IgD-negative memory B cell (primary cell): ENCODE data around the gene CCDC178. TPM values are rescaled to one million over a fixed set of nuclear protein-coding genes. Genes with fewer than 3 reads are reported as not detected.
"Not testable (repeated sequence)": the region's sequence is repeated elsewhere in the genome, so short reads cannot be mapped to it uniquely, and the experiment has no call there.

Experiments used
- H3K27ac Mint-ChIP-seq, 3 donors: one replicate each; pipeline ENCODE4 v1.8.0; 2020 to 2022; ENCODE audit warnings: mild to moderate bottlenecking in 3 of 3, mixed read lengths in 3 of 3, moderate library complexity in 1 of 3
- H3K27me3 Mint-ChIP-seq: one replicate; pipeline ENCODE4 v1.8.0; 2021; ENCODE audit warnings: mixed read lengths
- H3K36me3 Mint-ChIP-seq: one replicate; pipeline ENCODE4 v1.8.0; 2020; ENCODE audit warnings: mild to moderate bottlenecking, mixed read lengths
- H3K4me1 Mint-ChIP-seq, 3 donors: one replicate each; pipeline ENCODE4 v1.8.0; 2020 to 2022; ENCODE audit warnings: mixed read lengths in 3 of 3, mild to moderate bottlenecking in 1 of 3
- H3K4me3 Mint-ChIP-seq, 4 donors: one replicate each; pipeline ENCODE4 v1.8.0; 2020 to 2022; ENCODE audit warnings: mild to moderate bottlenecking in 4 of 4, mixed read lengths in 4 of 4, moderate library complexity in 3 of 4
- H3K9me3 Mint-ChIP-seq, 3 donors: one replicate each; pipeline ENCODE4 v1.8.0; 2020 to 2021; ENCODE audit warnings: mixed read lengths in 3 of 3, mild to moderate bottlenecking in 1 of 3
- polyA plus RNA-seq: library from polyadenylated mRNA; unstranded; fragments of 300-500 nt; fragmentation: Illumina TruSeq; gene quantifications from one replicate; pipeline ENCODE4 v1.2.3, GENCODE V29; 2021

Gene CCDC178
- polyA plus RNA-seq, 1 donor from 2014 or later, result not detected

DNA sequence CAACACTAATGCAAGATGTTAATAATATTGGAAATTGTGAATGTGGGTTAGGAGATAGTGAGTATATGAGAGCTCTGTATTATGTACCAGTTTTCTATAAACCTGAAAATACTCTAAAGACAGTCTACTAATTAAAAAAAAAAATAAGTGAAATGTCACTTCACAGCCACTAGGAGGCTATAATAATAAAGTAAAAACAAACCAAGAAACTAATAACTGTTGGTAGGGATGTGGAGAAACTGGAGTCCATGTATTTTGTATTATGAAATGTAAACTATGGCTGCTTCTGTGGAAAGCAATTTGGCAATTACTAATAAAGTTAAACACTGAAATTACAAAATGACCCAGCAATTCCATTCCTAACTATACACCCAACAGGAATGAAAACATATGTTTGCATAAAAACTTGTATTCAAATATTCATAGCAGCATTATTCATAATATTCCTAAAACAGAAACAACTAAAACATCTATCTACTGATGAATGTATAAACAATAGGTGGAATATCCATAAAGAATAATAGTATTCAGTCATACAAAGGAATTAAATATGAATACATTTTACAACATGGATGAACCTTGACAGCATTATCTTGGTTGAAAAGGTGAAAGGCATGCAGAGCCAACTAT is 36.2 kb downstream of the CCDC178 start:
- Mint-ChIP-seq H3K36me3 (no peaks in the 10 kb centered on the region), H3K4me1 (no peaks in the 10 kb centered on the region), H3K27me3 (no peaks in the 10 kb centered on the region), H3K27ac (no peak overlapping the region), H3K9me3 (no peaks in the 10 kb centered on the region), H3K4me3 (no peak overlapping the region)

DNA sequence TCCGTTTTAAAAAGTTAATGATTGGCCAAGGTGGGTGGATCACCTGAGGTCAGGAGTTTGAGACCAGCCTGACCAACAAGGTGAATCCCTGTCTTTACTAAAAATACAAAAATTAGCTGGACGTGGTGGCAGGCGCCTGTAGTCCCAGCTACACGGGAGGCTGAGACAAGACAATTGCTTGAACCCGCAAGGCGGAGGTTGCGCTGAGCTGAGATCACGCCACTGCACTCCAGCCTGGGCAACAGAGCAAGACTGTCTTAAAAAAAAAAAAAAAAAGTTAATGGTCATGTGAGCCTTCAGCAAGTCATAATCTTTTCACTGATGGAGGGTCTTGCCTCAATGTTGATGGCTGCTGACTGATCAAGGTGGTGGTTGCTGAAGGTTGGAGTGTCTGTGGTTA is 41.6 kb downstream of the CCDC178 start:
- not testable (repeated sequence) for H3K4me1 Mint-ChIP-seq, H3K27me3 Mint-ChIP-seq, H3K27ac Mint-ChIP-seq, H3K36me3 Mint-ChIP-seq, H3K4me3 Mint-ChIP-seq, H3K9me3 Mint-ChIP-seq

DNA sequence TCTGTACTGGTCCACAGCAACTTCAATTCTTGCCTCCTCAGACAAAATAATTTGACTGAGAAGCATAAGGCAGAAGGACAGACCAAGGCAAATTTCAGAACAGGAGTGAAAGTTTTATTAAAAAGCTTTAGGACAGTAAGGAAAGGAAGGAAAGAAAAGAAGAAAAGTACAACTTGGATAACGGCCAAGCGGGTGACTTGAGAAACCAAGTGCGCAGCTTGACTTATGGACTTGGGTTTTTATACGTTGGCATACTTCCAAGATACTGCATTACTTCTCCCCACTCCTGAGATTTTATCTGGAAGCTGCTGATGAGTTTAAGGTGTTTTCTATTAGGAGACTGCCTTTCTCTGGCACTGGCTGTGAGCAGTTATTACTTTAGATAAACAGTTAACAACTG is 64.7 kb downstream of the CCDC178 start:
- no peak overlapping the region for H3K27ac Mint-ChIP-seq
- H3K4me3 Mint-ChIP-seq, result no peak overlapping the region
- H3K9me3 Mint-ChIP-seq, result peaks cover 0 to 5% (median 1%) of the 10 kb centered on the region in 3 donors
- H3K36me3 Mint-ChIP-seq, result no peaks in the 10 kb centered on the region
- H3K4me1 Mint-ChIP-seq, result peaks cover 0 to 2% (median 0%) of the 10 kb centered on the region in 3 donors
- H3K27me3 Mint-ChIP-seq, result no peaks in the 10 kb centered on the region

DNA sequence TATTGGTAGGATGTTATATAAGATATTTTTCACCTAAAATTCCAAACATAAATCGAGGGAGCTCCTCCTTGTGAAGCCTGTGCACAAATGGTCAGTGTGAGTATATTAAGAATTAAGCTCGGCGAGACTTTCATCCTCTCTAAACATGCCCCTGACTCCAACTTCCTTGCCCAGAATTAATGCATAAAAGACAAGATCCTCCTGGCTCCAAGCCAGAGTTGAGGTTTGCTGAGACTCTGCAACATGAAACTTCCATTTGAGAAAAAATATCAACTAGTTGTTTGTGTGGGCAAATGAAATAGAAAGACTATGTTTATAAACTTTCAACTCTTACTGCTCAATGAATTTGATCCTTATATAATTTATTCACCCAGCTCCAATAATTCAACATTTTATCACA is 68.1 kb downstream of the CCDC178 start:
- Mint-ChIP-seq H3K4me3 (no peak overlapping the region), H3K9me3 (peaks cover 1 to 5% (median 2%) of the 10 kb centered on the region in 3 donors), H3K4me1 (peaks cover 0 to 2% (median 0%) of the 10 kb centered on the region in 3 donors), H3K27me3 (no peaks in the 10 kb centered on the region), H3K36me3 (no peaks in the 10 kb centered on the region), H3K27ac (no peak overlapping the region)

DNA sequence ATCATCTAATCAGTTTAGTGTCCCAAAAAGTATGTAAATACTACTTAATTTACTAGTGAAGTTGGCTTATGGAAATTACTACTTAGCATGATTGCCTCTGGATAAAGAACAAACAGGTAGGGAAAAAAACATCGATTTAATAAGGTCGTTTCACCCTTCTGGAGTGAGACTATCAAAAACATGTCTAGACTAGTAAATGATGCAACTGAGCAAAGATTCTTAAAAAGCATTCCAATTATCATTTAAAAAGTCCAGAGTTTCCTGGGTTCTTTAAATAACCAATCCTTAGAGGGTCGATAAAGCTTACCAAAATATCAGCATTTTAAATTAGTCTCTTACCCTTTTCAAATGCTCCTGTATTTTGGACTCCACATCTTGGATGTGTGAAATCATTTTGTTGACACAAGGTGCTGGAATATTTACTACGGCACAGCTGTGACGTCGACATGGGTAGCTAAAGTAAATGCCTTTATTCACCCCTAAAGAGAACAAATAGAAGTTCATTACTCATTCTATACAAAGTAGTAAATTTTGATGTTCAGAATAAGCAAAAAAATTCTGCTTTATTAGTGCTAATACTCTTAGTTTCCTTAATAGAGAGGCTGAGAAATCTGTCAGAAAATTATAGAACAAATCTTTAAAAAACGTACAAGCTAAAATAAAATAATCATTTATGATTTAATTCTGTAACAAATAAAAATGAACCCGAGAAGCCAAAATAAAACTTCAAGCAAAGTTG is 70.6 kb downstream of the CCDC178 start:
- no peak overlapping the region for H3K27ac Mint-ChIP-seq
- peaks cover 0 to 2% (median 0%) of the 10 kb centered on the region in 3 donors for H3K9me3 Mint-ChIP-seq
- no peak overlapping the region for H3K4me3 Mint-ChIP-seq
- H3K27me3 Mint-ChIP-seq, result no peaks in the 10 kb centered on the region
- H3K4me1 Mint-ChIP-seq, result peaks cover 0 to 2% (median 0%) of the 10 kb centered on the region in 3 donors
- no peaks in the 10 kb centered on the region for H3K36me3 Mint-ChIP-seq

DNA sequence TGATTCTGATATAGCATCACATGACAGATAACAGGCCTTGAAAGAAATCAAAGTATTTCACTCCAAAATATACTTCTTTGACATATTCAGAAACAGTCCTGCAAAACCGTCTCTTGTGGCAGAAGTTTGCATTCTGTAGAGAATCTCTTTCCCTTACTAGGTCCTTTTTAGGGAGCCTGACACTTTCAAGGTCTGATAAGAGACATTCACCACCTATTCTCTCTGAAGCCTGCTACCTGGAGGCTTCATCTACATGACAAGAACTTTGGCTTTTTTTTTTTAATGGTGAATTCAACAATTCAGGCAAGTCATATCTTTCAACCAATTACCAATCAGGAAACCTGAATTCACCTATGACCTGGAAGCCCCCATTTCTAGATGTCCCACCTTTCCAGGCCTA is 83.8 kb downstream of the CCDC178 start:
- Mint-ChIP-seq H3K27me3 (no peaks in the 10 kb centered on the region), H3K9me3 (peaks cover 0 to 2% (median 2%) of the 10 kb centered on the region in 3 donors), H3K27ac (no peak overlapping the region), H3K4me3 (no peak overlapping the region), H3K4me1 (no peaks in the 10 kb centered on the region), H3K36me3 (no peaks in the 10 kb centered on the region)

DNA sequence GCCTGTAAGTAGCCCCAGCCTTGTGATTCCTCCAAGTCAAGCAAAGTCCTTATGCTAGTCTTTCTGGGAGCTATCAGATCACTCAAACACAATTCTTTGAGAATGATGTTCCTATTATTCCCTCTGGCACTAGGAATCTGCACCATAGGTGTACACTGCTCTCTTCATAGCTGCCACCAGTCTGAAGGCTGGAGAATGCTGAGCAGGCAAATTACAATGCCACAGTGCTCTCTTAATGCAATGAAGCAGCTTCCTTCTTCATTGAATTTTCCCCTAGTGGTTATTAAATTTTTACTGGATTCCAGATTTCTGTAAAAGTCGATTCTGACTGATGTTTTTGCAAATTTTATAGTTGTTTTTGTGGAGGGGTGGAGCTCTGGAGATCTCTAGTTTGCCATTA is 84.8 kb downstream of the CCDC178 start:
- Mint-ChIP-seq H3K27me3 (no peaks in the 10 kb centered on the region), H3K4me3 (no peak overlapping the region), H3K27ac (no peak overlapping the region), H3K4me1 (no peaks in the 10 kb centered on the region), H3K9me3 (peaks cover 0 to 2% (median 2%) of the 10 kb centered on the region in 3 donors), H3K36me3 (no peaks in the 10 kb centered on the region)

DNA sequence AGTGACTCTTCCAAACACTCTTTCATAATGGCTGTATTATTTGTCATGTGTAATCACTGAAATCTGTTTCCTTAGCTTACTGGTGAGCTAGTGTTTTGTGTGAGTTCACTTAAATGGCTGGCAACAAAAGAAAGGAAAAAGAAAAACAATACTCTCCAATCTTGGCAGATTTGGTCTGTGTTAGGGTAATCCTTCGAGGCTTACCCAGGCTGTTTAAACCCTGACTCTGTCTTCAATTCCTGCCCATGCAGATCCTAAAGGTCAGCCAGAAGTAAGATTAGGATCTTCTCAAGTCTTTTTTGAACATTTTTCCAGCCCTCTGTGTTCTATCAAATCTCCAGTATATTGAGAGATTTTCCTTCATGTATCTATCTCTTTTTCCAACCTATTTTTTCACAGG is 85.3 kb downstream of the CCDC178 start:
- H3K27me3 Mint-ChIP-seq, result no peaks in the 10 kb centered on the region
- H3K27ac Mint-ChIP-seq, result no peak overlapping the region
- no peaks in the 10 kb centered on the region for H3K4me1 Mint-ChIP-seq
- no peak overlapping the region for H3K4me3 Mint-ChIP-seq
- no peaks in the 10 kb centered on the region for H3K36me3 Mint-ChIP-seq
- peaks cover 0 to 2% (median 2%) of the 10 kb centered on the region in 3 donors for H3K9me3 Mint-ChIP-seq

DNA sequence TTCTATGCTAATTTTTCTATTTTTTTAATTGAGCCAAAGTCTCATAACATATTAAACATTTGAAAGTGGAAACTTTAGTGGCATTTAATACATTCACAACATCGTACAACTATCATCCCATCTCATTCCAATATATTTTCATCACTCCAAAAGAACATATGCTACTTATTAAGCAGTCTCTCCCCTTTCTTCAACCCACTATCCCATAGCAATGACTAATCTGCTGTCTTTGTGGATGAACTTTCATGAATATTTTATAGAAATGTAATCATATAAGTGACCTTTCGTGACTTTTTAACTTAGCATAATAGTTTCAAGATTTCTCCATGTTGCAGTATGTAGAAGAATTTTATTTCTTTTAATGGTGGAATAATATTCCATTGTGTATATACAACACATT is 90.3 kb downstream of the CCDC178 start:
- Mint-ChIP-seq H3K27me3 (no peaks in the 10 kb centered on the region), H3K9me3 (peaks cover 0 to 2% (median 2%) of the 10 kb centered on the region in 3 donors), H3K27ac (no peak overlapping the region), H3K36me3 (no peaks in the 10 kb centered on the region), H3K4me1 (no peaks in the 10 kb centered on the region), H3K4me3 (no peak overlapping the region)

DNA sequence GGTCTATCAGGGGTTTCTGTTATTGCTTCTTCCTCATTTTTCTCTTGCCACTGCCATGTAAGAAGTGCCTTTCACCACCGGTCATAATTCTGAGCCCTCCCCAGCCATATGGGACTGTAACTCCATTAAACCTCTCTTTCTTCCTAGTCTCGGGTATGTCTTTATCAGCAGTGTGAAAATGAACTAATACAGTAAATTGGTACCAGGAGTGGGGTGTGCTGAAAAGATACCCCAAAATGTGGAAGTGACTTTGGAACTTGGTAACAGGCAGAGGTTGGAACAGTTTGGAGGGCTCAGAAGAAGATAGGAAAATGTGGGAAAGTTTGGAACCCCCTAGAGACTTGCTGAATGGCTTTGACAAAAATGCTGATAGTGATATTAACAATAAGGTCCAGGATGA is 100.8 kb downstream of the CCDC178 start:
- not testable (repeated sequence) for H3K4me3 Mint-ChIP-seq, H3K4me1 Mint-ChIP-seq, H3K36me3 Mint-ChIP-seq, H3K27ac Mint-ChIP-seq, H3K27me3 Mint-ChIP-seq
- H3K9me3 Mint-ChIP-seq, result peaks cover 10 to 17% (median 12%) of the 10 kb centered on the region in 3 donors

DNA sequence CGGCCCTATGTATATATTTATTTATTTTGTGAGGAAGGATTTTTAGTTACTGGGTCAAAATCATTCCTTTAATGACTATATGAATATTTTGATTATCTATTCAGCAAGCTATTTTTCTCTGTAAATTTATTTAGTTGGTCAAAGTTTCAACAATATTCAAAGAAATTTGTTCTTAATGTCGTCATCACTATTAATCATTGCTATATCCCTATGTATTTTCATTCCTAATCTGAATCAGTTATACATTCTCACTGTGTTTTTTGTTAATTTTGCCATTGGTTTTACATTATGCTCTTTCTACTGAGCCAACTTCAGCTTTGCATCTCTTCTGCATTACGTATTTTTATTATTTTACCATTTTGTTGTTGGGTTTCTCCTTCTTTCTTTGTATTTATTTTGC is 105.7 kb downstream of the CCDC178 start:
- Mint-ChIP-seq H3K36me3 (no peaks in the 10 kb centered on the region), H3K27me3 (no peaks in the 10 kb centered on the region), H3K4me1 (no peaks in the 10 kb centered on the region), H3K4me3 (no peak overlapping the region), H3K27ac (no peak overlapping the region), H3K9me3 (peaks cover 7 to 11% (median 9%) of the 10 kb centered on the region in 3 donors)

DNA sequence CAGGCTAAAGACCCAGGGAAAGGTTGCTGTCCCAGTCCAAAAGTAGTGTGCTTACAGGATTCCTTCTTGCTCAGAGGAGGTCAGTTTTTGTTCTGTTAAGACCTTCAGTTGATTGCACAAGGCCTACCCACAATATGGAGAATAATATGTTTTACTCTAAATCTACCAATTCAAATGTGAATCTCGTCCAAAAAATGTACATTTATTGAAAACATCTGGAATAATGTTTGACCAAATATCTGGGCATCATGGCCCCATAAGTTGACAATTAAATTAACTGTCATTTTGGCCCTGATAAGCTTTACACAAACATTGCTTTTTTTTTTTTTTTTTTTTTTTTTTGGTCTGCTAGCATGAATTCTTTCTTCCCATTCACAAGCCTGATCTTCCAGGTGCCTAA is 109.8 kb downstream of the CCDC178 start:
- Mint-ChIP-seq H3K27me3 (no peaks in the 10 kb centered on the region), H3K4me3 (no peak overlapping the region), H3K36me3 (no peaks in the 10 kb centered on the region), H3K4me1 (no peaks in the 10 kb centered on the region), H3K27ac (no peak overlapping the region), H3K9me3 (no peaks in the 10 kb centered on the region)

DNA sequence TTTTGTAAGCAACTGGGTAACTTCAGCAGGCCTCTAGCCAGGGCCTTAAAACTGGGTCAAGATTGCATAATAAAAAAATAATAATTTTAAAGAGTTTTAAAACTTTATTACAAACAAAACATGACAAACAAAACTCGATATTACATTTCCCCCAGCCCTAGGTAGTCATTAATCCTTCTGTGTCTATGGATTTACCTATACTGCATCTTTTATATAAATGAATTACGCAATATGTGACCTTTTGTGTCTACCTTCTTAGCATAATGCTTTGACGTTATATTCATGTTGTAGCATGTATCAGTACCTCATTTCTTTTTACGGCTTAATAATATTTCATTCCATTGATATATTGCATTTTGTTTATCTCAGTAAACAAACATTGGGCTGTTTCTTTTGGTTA is 113.5 kb downstream of the CCDC178 start:
- no peaks in the 10 kb centered on the region for H3K4me1 Mint-ChIP-seq
- no peaks in the 10 kb centered on the region for H3K27me3 Mint-ChIP-seq
- no peak overlapping the region for H3K4me3 Mint-ChIP-seq
- no peaks in the 10 kb centered on the region for H3K36me3 Mint-ChIP-seq
- H3K9me3 Mint-ChIP-seq, result no peaks in the 10 kb centered on the region
- H3K27ac Mint-ChIP-seq, result no peak overlapping the region

DNA sequence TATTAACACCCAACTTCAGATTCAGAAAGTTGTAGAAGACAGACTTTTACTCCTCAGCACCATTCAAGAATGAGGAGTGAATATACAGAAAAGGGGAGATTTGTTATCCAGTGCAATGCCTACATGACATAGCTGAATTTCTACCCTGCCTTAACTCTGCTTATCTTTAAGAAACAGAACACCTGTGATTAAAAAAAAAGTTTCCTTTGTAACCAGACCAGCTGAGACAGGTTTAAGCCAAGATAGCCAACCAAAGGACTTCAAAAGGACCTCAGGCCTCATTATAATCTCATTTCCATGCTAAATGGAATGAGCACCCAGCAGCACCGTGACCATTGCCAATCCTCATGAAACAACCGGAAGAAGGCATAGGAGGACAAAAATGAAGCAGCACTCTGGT is 122.9 kb downstream of the CCDC178 start:
- no peaks in the 10 kb centered on the region for H3K36me3 Mint-ChIP-seq
- H3K27me3 Mint-ChIP-seq, result no peaks in the 10 kb centered on the region
- no peaks in the 10 kb centered on the region for H3K4me1 Mint-ChIP-seq
- H3K27ac Mint-ChIP-seq, result no peak overlapping the region
- H3K9me3 Mint-ChIP-seq, result peaks cover 2 to 8% (median 7%) of the 10 kb centered on the region in 3 donors
- H3K4me3 Mint-ChIP-seq, result no peak overlapping the region

DNA sequence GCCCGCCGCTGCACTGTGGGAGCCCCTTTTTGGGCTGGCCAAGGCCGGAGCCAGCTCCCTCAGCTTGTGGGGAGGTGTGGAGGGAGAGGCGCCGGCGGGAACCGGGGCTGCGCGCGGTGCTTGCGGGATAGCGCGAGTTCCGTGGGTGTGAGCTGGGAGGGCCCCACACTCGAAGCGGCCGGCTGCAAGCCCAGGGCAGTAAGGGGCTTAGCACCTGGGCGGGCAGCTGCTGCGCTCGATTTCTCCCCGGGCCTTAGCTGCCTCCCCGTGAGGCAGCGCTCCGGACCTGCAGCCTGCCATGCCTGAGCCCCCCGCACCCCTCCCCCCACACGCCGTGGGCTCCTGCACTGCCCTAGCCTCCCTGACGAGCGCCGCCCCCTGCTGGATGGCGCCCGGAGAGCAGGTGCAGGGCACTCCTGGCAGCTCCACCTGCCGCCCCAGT is 124.4 kb downstream of the CCDC178 start:
- no peak overlapping the region for H3K27ac Mint-ChIP-seq
- no peak overlapping the region for H3K4me3 Mint-ChIP-seq
- no peaks in the 10 kb centered on the region for H3K36me3 Mint-ChIP-seq
- no peaks in the 10 kb centered on the region for H3K27me3 Mint-ChIP-seq
- H3K4me1 Mint-ChIP-seq, result no peaks in the 10 kb centered on the region
- H3K9me3 Mint-ChIP-seq, result peaks cover 2 to 8% (median 7%) of the 10 kb centered on the region in 3 donors

DNA sequence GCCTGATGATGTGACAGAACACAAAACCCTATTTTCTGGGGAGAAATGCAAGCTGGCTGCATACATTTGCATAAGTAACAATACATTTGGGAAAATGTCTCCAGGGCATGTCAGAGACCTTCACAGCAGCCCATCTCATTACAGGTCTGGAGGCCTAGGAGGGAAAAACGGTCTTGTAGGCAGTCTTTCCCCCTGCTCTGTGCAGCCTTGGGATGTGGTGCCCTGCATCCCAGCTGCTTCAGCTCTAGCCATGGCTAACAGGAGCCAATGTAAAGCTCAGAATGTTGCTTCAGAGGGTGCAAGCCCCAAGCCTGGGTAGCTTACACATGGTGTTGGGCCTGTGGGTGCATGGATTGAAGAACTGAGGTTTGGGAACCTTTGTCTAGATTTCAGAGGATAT is 133.0 kb downstream of the CCDC178 start:
- no peaks in the 10 kb centered on the region for H3K27me3 Mint-ChIP-seq
- no peak overlapping the region for H3K27ac Mint-ChIP-seq
- H3K9me3 Mint-ChIP-seq, result peaks cover 0 to 9% (median 1%) of the 10 kb centered on the region in 3 donors
- no peaks in the 10 kb centered on the region for H3K36me3 Mint-ChIP-seq
- no peak overlapping the region for H3K4me3 Mint-ChIP-seq
- no peaks in the 10 kb centered on the region for H3K4me1 Mint-ChIP-seq
